HEK293 (cell line): ENCODE data around the gene MEIG1.

Experiments used
- CTCF ChIA-PET: fragments of 350-600 bp; formaldehyde crosslinking; extraction: SDS; loops from one replicate; lab custom pipeline; 2021; ENCODE audit warnings: antibody characterized with exemption; lab: Yijun Ruan, JAX
- POLR2A ChIA-PET: fragments of 300-600 bp; formaldehyde crosslinking; extraction: SDS; loops from one replicate; lab custom pipeline; 2020; ENCODE audit warnings: antibody characterized with exemption, inconsistent platforms; lab: Yijun Ruan, JAX
- H3K27ac ChIP-seq: fragments of 200-500 bp; sonication (Bioruptor generic); 2 replicates; pipeline ENCODE4 v1.5.1; 2014; ENCODE audit warnings: low read depth, low read length, control low read depth, inconsistent platforms; ENCODE audit errors: extremely low read depth
- H3K36me3 ChIP-seq, 2 experiments: fragments of 200-500 bp in 1 of 2; sonication (Bioruptor generic) in 1 of 2; 1 replicate in 1 of 2; 2 replicates in 1 of 2; pipeline ENCODE4 v1.5.1; 2014 to 2017; ENCODE audit warnings: inconsistent platforms in 2 of 2, low read length in 2 of 2; ENCODE audit not compliant: control insufficient read depth in 2 of 2, insufficient read depth in 1 of 2
- H3K4me1 ChIP-seq: fragments of 200-500 bp; sonication (Bioruptor generic); 2 replicates; pipeline ENCODE4 v1.5.1; 2014; ENCODE audit warnings: mild to moderate bottlenecking, low read length, inconsistent platforms; ENCODE audit not compliant: control insufficient read depth, insufficient read depth
- H3K4me3 ChIP-seq: 2 replicates; pipeline ENCODE4 v1.5.1; 2011; ENCODE audit warnings: low read depth, mild to moderate bottlenecking, control low read depth, low read length, moderate library complexity
- H3K9me3 ChIP-seq: fragments of 200-500 bp; sonication (Bioruptor generic); 2 replicates; pipeline ENCODE4 v1.5.1; 2014; ENCODE audit warnings: low read depth, low read length, inconsistent platforms; ENCODE audit not compliant: control insufficient read depth, insufficient read depth
- GLIS1 ChIP-seq: fragments of 450-650 bp; formaldehyde crosslinking; IDR thresholded peaks from 2 replicates; pipeline ENCODE4 v1.5.1; 2016; ENCODE audit warnings: missing biosample characterization, missing genetic modification characterization
- GLIS2 ChIP-seq: fragments of 450-650 bp; formaldehyde crosslinking; IDR thresholded peaks from 2 replicates; pipeline ENCODE4 v1.5.1; 2016; ENCODE audit warnings: missing biosample characterization, missing genetic modification characterization
- SALL2 ChIP-seq: fragments of 450-650 bp; formaldehyde crosslinking; IDR thresholded peaks from 2 replicates; pipeline ENCODE4 v1.5.0; 2017; ENCODE audit warnings: missing biosample characterization, mild to moderate bottlenecking, missing genetic modification characterization, borderline replicate concordance
- SCRT1 ChIP-seq: fragments of 450-650 bp; formaldehyde crosslinking; IDR thresholded peaks from 2 replicates; pipeline ENCODE4 v1.5.1; 2016; ENCODE audit warnings: missing biosample characterization, missing genetic modification characterization, borderline replicate concordance
- SETDB1 ChIP-seq: IDR thresholded peaks from one replicate; pipeline ENCODE4 v1.6.1; 2017; ENCODE audit warnings: mild to moderate bottlenecking, low read length, moderate library complexity, mixed read lengths; ENCODE audit not compliant: insufficient read length
- WT1 ChIP-seq: fragments of 450-650 bp; formaldehyde crosslinking; IDR thresholded peaks from 2 replicates; pipeline ENCODE4 v1.5.1; 2016; ENCODE audit warnings: missing biosample characterization, missing genetic modification characterization
- YY1 ChIP-seq: fragments of 450-650 bp; formaldehyde crosslinking; IDR thresholded peaks from 2 replicates; pipeline ENCODE4 v1.5.1; 2018; ENCODE audit warnings: missing biosample characterization, missing genetic modification characterization
- ZBTB49 ChIP-seq: fragments of 450-650 bp; formaldehyde crosslinking; IDR thresholded peaks from 2 replicates; pipeline ENCODE4 v1.5.1; 2016; ENCODE audit warnings: missing biosample characterization, missing genetic modification characterization, low read depth
- ZFP3 ChIP-seq: fragments of 450-650 bp; formaldehyde crosslinking; IDR thresholded peaks from 2 replicates; pipeline ENCODE4 v1.5.1; 2016; ENCODE audit warnings: low read depth, missing biosample characterization, missing genetic modification characterization
- ZNF16 ChIP-seq: fragments of 450-650 bp; formaldehyde crosslinking; IDR thresholded peaks from 2 replicates; pipeline ENCODE4 v1.5.1; 2016; ENCODE audit warnings: low read depth, missing biosample characterization, missing genetic modification characterization
- ZNF184 ChIP-seq: fragments of 450-650 bp; IDR thresholded peaks from 2 replicates; pipeline ENCODE4 v1.5.1; 2018; ENCODE audit warnings: missing biosample characterization, mild to moderate bottlenecking, missing genetic modification characterization
- ZNF248 ChIP-seq: fragments of 450-650 bp; formaldehyde crosslinking; IDR thresholded peaks from 2 replicates; pipeline ENCODE4 v1.5.1; 2017; ENCODE audit warnings: missing biosample characterization, missing genetic modification characterization
- ZNF302 ChIP-seq: fragments of 450-650 bp; formaldehyde crosslinking; IDR thresholded peaks from 2 replicates; pipeline ENCODE4 v1.5.1; 2016; ENCODE audit warnings: missing biosample characterization, missing genetic modification characterization, low read depth
- ZNF514 ChIP-seq: fragments of 450-650 bp; formaldehyde crosslinking; IDR thresholded peaks from 2 replicates; pipeline ENCODE4 v1.5.1; 2016; ENCODE audit warnings: missing biosample characterization, missing genetic modification characterization
- ZNF549 ChIP-seq: fragments of 450-650 bp; IDR thresholded peaks from 2 replicates; pipeline ENCODE4 v1.5.1; 2018; ENCODE audit warnings: missing biosample characterization, missing genetic modification characterization, mild to moderate bottlenecking, inconsistent platforms, moderate library complexity
- ZNF624 ChIP-seq: fragments of 450-650 bp; formaldehyde crosslinking; IDR thresholded peaks from 2 replicates; pipeline ENCODE4 v1.5.1; 2017; ENCODE audit warnings: missing biosample characterization, missing genetic modification characterization
- ZNF629 ChIP-seq: fragments of 450-650 bp; formaldehyde crosslinking; IDR thresholded peaks from 2 replicates; pipeline ENCODE4 v1.5.1; 2017; ENCODE audit warnings: missing biosample characterization, missing genetic modification characterization
- ZNF701 ChIP-seq: fragments of 450-650 bp; formaldehyde crosslinking; IDR thresholded peaks from 2 replicates; pipeline ENCODE4 v1.5.1; 2016; ENCODE audit warnings: missing biosample characterization, missing genetic modification characterization
- ZSCAN16 ChIP-seq: fragments of 450-650 bp; formaldehyde crosslinking; IDR thresholded peaks from 2 replicates; pipeline ENCODE4 v1.5.1; 2016; ENCODE audit warnings: missing biosample characterization, missing genetic modification characterization
- ZSCAN30 ChIP-seq: fragments of 450-650 bp; IDR thresholded peaks from 2 replicates; pipeline ENCODE4 v1.5.1; 2018; ENCODE audit warnings: missing biosample characterization, mild to moderate bottlenecking, missing genetic modification characterization, moderate library complexity
- ZXDB ChIP-seq: fragments of 450-650 bp; formaldehyde crosslinking; IDR thresholded peaks from 2 replicates; pipeline ENCODE4 v1.5.1; 2016; ENCODE audit warnings: missing biosample characterization, missing genetic modification characterization
- TF ChIP-seq, protein P1 (sequence below): fragments of 450-650 bp; formaldehyde crosslinking; conservative IDR thresholded peaks from 2 replicates; pipeline ENCODE4 v1.5.1; 2016; ENCODE audit warnings: low read depth, missing biosample characterization, missing genetic modification characterization
- TF ChIP-seq, protein P2 (sequence below): fragments of 450-650 bp; formaldehyde crosslinking; conservative IDR thresholded peaks from 2 replicates; pipeline ENCODE4 v1.5.1; 2016; ENCODE audit warnings: low read depth, missing biosample characterization, missing genetic modification characterization

The MEIG1 gene

GRCh38 chr10:14924013-14924412 is 35.2 kb upstream of the MEIG1 start:
- Histone ChIP-seq H3K4me3 (no peak overlapping the region), H3K4me1 (no peaks in the 10 kb centered on the region), H3K9me3 (no peaks in the 10 kb centered on the region), H3K27ac (no peak overlapping the region), H3K36me3 (peaks cover 54 to 87% of the 10 kb centered on the region in 2 experiments)
- TF ChIP-seq, protein P1, sequence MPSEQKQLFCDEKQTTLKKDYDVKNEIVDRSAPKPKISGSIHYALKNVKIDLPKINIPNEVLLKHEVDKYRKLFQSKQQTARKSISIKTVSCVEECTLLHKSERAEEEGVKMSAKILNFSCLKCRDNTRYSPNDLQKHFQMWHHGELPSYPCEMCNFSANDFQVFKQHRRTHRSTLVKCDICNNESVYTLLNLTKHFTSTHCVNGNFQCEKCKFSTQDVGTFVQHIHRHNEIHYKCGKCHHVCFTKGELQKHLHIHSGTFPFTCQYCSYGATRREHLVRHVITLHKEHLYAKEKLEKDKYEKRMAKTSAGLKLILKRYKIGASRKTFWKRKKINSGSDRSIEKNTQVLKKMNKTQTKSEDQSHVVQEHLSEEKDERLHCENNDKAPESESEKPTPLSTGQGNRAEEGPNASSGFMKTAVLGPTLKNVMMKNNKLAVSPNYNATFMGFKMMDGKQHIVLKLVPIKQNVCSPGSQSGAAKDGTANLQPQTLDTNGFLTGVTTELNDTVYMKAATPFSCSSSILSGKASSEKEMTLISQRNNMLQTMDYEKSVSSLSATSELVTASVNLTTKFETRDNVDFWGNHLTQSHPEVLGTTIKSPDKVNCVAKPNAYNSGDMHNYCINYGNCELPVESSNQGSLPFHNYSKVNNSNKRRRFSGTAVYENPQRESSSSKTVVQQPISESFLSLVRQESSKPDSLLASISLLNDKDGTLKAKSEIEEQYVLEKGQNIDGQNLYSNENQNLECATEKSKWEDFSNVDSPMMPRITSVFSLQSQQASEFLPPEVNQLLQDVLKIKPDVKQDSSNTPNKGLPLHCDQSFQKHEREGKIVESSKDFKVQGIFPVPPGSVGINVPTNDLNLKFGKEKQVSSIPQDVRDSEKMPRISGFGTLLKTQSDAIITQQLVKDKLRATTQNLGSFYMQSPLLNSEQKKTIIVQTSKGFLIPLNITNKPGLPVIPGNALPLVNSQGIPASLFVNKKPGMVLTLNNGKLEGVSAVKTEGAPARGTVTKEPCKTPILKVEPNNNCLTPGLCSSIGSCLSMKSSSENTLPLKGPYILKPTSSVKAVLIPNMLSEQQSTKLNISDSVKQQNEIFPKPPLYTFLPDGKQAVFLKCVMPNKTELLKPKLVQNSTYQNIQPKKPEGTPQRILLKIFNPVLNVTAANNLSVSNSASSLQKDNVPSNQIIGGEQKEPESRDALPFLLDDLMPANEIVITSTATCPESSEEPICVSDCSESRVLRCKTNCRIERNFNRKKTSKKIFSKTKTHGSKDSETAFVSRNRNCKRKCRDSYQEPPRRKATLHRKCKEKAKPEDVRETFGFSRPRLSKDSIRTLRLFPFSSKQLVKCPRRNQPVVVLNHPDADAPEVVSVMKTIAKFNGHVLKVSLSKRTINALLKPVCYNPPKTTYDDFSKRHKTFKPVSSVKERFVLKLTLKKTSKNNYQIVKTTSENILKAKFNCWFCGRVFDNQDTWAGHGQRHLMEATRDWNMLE (tag by site-specific recombination), result no peak
- TF ChIP-seq GLIS2 (tag by site-specific recombination) (no peak), ZSCAN16 (no peak), ZNF549 (no peak), ZNF514 (tag by site-specific recombination) (no peak), ZFP3 (tag by site-specific recombination) (no peak), ZNF16 (tag by site-specific recombination) (no peak), ZSCAN30 (tag by site-specific recombination) (no peak)
- ChIA-PET CTCF (interaction anchor here (1.3 kb wide), 1 partner anchor 48 kb away, joined by 6 read pairs; no protein-coding TSS in a partner anchor), POLR2A (no interaction called here)

- ChIA-PET CTCF (no interaction called here), POLR2A (no interaction called here)
- no peaks in the 10 kb centered on the region for H3K4me1 ChIP-seq
- H3K9me3 ChIP-seq, result no peaks in the 10 kb centered on the region
- H3K27ac ChIP-seq, result no peak overlapping the region
- no peak overlapping the region for H3K4me3 ChIP-seq
- TF ChIP-seq ZNF629 (tag by site-specific recombination), result no peak
- TF ChIP-seq ZNF248 (tag by site-specific recombination), result no peak
- no peak for TF ChIP-seq ZBTB49 (tag by site-specific recombination)
- TF ChIP-seq ZNF624 (tag by site-specific recombination), result no peak
- TF ChIP-seq, protein P2, sequence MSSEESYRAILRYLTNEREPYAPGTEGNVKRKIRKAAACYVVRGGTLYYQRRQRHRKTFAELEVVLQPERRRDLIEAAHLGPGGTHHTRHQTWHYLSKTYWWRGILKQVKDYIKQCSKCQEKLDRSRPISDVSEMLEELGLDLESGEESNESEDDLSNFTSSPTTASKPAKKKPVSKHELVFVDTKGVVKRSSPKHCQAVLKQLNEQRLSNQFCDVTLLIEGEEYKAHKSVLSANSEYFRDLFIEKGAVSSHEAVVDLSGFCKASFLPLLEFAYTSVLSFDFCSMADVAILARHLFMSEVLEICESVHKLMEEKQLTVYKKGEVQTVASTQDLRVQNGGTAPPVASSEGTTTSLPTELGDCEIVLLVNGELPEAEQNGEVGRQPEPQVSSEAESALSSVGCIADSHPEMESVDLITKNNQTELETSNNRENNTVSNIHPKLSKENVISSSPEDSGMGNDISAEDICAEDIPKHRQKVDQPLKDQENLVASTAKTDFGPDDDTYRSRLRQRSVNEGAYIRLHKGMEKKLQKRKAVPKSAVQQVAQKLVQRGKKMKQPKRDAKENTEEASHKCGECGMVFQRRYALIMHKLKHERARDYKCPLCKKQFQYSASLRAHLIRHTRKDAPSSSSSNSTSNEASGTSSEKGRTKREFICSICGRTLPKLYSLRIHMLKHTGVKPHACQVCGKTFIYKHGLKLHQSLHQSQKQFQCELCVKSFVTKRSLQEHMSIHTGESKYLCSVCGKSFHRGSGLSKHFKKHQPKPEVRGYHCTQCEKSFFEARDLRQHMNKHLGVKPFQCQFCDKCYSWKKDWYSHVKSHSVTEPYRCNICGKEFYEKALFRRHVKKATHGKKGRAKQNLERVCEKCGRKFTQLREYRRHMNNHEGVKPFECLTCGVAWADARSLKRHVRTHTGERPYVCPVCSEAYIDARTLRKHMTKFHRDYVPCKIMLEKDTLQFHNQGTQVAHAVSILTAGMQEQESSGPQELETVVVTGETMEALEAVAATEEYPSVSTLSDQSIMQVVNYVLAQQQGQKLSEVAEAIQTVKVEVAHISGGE, result no peak
- TF ChIP-seq GLIS1 (tag by site-specific recombination), result no peak
- TF ChIP-seq SCRT1, result no peak
- no peak for TF ChIP-seq YY1 (tag by site-specific recombination)
- TF ChIP-seq WT1 (tag by site-specific recombination), result no peak
- no peak for TF ChIP-seq ZNF701 (tag by site-specific recombination)
- no peak for TF ChIP-seq ZXDB (tag by site-specific recombination)
- TF ChIP-seq SETDB1, result no peak
- no peak for TF ChIP-seq ZNF184
- no peak for TF ChIP-seq SALL2 (tag by site-specific recombination)
- no peak for TF ChIP-seq ZNF302 (tag by site-specific recombination)
- peaks cover 64 to 81% of the 10 kb centered on the region in 2 experiments for H3K36me3 ChIP-seq
Measured at GRCh38 chr10:14925268-14925667, 33.9 kb upstream of the MEIG1 start.
